Fibroblast of peridontal ligament (primary cell): ENCODE measurements around the gene EIF2B4.
"Not testable (repeated sequence)": the region's sequence is repeated elsewhere in the genome, so short reads cannot be mapped to it uniquely, and the experiment has no call there.

Experiments used
- DNase-seq: peaks from one replicate; pipeline ENCODE4 v3.0.0-alpha.2; 2010; ENCODE audit errors: extremely low read depth

Gene EIF2B4

DNA sequence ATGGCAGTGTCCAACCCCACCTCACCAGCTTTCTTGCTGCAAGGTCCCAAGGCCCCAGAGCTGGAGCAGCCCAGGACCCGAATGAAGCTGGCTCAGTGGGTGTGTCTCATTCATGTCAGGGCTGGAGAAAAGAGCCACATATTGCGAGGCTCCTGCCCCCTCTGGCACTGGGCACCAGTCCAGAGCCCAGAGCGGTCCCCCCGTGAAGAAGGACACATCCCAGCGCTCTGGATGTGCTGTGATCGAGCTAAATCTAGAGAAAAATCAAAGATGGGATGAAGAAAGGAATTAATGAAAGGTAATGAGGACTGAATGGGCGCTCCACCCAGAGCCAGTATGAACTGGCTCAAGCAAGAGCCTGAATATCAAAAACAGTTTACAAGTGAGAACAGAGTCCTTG, 34.0 kb downstream of the EIF2B4 start:
- no peak for DNase-seq

DNA sequence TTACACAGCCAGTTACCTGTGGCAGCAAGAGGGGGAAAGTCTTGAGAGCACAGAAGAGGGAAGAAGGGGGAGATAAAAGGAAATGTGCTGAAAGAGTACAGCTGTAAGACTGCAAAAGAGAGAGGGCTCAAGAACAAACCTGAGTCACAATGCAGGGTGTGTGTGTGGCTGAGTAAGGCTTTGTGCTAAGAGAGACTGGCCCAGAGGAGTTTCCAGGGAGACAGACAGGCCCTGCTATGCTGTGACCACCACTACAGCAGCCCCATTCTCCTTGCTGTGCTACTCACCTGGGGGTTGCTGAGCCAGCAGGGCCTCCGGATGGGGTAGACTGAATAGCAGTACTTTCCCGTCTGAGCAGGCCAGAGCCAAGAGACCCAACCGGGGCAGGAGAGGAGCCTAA, 34.8 kb downstream of the EIF2B4 start:
- no peak for DNase-seq

DNA sequence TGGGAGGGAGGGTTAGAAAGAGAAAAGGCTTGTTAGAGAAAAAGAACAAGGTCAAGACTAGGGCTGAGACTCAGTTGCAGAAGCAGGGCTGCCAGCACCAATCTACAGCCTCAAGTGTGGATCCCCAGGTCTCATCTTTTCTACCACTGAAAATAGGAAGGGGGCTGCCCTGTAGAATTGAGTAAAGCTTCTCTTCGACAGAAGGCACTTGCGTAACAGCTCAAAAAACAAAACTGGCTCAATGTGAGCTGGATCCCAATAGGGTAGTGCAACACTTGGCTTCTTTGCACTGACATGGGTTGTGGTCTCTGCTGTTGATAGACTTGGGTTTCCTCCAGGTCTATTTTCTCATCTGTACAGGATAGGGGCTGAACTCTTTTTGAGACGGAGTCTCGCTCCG, 45.4 kb downstream of the EIF2B4 start:
- no peak for DNase-seq

DNA sequence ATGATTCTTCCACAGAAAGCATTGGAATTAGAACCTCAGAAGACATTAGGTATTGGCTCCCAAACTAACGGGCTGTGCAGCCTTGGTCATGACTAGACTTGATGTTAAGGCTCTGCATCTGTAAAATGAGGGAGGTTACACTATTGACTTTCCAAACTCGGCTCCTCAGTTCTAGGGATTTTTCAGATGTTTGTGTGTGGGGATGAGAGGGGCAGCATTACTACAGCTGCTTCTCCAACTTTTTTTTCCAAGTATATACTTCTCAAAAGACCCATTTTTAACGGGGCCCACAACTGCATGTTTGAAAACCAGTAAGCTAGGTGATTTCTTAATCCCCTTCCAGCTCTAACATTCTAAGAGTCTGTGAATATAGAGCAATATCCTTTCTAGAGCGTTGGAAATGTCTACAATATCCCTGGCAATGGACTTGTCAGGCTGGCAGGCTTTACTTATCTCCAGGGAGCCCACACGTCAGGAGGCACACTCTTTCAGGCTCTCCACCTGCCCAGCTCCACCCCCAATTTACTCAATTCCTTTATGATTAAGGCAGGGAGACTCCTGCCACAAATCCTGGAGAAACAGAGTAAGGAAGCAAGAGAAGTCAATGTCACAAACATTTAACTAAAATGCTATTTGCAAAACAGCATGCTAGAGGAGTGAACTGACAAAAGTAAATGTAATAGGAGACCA, 46.4 kb downstream of the EIF2B4 start:
- no peak for DNase-seq

DNA sequence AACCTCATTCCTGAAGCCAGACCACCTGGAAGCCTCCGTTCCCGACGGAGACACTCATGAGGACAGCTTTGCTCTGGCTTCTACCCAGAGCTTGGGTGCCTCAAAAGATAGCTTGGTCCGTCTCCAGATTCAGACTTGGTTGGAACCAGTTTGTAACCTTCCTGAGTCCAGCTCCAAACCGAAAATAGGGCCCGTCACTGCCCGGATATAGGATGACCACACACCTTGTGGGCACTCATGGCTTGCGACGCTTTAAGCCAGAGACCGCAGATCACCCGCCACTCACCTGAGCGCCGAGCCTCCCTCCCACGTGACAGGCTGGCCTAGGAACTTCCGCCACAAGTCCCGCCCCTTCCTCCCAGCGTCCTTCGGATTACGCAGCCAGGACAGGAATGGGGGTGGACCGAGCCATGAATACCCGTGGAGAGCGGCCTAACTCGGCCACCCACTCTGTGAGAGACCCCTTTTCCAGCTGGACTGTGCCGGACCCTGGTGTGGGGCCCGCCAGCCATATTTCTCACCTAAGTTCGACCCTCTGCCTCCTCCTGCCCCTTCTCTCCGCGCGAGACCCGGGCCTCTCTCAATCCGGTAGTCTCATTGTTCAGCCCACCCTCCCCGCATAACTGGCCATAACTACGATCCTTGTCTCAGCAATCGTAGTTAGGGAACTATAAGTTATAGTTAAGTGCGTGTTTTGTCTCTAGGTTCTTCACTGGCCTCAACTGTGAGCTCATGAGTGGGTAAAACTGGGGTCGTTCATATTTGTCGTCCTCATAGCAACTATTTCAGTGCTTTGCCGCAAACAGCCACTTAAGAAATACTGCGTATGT, 47.2 kb downstream of the EIF2B4 start, which contains the start of gene MPV17:
Gene MPV17 (minus strand): TSS at position 332 of the 830 bp plus-strand sequence. CDS start 580 bp downstream, outside the sequence.
- peak; percentile 88 for DNase-seq

DNA sequence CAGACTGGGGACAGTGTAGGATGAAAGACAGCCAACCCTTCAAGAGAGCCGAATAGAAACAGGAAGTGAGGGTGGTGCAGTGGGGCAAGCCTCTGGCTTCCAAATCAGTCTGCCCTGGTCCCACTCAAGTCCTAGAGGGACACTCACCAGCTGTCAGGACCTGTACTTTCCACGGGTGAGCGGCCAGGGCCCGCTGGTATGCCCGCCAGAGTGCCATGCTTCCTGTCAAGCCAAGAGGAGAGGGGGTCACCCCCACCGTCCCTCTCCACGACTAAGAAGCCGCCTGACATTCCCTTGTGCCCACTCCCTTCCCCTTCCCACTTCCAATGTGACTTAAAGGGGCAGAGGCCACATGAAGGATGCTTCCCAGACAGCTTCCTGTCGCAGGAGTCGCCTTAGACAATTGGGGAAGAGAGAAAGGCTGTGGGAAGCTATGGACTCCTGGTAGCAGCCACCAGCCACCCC, 47.8 kb downstream of the EIF2B4 start:
- peak; percentile 16 for DNase-seq

DNA sequence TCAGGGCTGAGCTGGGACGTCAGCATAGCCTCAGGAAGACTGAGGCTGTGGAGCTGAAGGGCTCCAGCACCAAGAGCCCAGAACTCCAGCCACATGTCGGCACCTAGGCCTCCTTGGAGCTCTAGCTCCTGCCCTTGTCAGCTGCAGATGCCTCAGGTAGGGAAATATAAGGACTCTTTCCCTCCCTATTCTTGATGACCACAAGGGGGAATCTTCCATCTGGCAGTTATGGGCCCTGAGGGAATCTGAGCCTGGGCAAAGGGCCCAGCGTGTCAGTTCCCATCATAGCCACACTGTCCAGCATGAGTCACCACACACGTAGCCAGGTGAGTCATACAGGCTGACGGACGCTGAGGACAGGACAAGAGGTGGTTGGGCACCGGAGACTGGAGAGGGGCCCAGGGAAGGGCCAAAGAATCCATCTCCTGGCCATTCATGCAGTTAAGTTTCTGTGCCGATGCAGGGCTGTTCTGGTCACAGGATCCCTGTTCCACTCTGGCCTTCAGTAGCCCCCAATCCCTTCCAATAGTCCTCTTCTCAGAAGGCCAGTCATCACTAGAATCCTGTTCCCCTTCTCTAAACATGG, 49.1 kb downstream of the EIF2B4 start:
- peak; percentile 96 for DNase-seq

DNA sequence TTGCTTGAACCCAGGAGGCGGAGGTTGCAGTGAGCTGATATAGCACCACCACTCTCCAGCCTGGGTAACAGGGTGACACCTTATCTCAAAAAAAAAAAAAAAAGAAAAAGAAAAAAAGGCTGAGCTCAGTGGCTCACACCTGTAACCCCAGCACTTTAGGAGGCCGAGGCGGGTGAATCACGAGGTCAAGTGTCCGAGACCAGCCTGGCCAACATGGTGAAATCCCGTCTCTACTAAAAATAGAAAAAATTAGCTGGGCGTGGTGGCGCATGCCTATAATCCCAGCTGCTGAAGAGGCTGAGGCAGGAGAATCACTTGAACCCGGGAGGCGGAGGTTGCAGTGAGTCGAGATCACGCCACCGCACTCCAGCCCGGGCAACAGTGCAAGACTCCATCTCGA, 50.3 kb downstream of the EIF2B4 start:
- not testable (repeated sequence) for DNase-seq

DNA sequence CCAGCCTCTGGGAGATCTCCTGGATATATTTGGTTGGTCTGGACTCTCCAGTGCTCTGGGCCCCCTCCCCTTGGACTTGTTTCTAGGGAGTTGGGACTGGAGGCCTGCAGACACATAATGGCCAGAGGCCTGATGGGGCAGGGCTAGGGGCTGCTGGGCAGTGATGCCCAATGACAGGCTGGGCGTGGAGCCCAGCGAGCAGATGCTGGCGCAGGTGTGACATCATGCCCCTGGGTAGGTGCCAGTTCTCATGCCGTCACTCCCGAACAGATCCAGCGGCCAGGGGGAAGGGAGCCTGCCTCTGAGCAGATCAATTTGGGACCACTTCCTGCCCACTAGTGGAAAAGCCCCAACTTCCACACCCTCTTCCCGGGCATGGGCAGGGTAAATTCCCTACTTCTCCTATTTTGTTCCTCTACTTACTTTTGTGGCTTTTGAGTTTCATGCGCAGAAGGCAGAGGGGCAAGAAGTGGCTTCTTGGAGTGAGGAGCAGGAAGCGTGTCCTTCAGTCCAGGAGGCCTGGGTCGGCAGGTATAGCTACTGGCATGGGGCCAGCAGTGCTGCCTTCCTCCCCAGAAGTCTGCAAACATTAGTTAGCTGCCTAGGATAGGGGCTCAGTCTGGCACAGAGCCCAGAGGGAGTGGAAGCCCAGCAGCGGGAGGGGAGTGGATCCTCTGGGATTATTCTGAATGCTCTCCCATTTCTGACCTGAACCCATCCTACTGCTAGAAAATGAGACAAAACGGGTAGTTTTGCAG, 53.3 kb downstream of the EIF2B4 start:
- DNase-seq = no peak

DNA sequence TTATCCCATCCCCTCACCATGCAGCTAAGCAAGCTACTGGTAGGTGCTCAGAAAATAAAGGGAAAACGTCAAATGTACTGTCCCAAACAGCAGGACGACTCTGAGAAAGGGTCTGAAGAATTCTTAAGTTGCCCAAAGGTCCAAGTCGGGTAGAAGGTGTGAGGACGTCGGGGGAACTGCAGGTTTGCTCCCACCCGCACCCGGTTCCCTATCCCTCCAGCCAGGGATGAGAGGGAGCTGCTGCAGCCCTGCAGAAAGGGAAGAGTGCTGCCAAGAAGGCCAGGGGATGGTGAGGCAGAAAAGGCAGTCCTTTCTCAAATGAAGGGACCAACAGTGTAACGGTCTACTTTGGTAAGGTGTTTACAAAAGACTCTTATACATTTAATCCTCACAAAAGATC, 55.0 kb downstream of the EIF2B4 start:
- no peak for DNase-seq

DNA sequence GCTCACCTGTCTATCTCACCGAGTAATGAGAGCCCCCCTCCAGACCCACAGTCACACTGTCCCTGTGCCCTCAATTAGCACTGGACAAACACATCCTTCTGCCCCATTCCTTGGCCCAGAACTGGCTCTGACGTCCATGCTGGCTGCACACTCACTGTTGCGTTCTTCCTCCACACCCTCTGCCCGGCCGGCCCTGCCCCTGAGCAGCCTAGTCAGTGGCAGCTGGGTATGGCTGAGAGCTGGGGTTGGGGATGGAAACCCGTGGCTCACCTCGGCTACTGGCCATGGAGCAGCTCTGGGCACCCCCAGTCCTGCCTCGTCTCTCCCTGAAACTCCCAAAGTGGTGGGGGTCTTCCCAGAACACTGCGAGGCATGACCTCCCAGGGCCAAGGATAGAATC, 55.4 kb downstream of the EIF2B4 start:
- DNase-seq = no peak
